COLO668 (cell line): ENCODE measurements around the gene VWA5B1.

ENCODE experiments used
- DNase-seq: peaks from one replicate; lab custom pipeline; 2025; ENCODE audit not compliant: unreplicated experiment; lab: John Stamatoyannopoulos, UW

VWA5B1 gene

GRCh38 chr1:20382711-20383110, 92.0 kb downstream of the VWA5B1 start:
- DNase-seq: no peak

GRCh38 chr1:20383631-20384030, 93.0 kb downstream of the VWA5B1 start:
- no peak for DNase-seq

GRCh38 chr1:20385630-20386029, 95.0 kb downstream of the VWA5B1 start:
- DNase-seq: no peak

GRCh38 chr1:20386323-20387081, 95.8 kb downstream of the VWA5B1 start:
- DNase-seq: no peak

- DNase-seq: no peak
Measured at GRCh38 chr1:20389571-20389970, 98.9 kb downstream of the VWA5B1 start.

GRCh38 chr1:20390589-20391331, 100.1 kb downstream of the VWA5B1 start:
- no peak for DNase-seq

- no peak for DNase-seq
Measured at GRCh38 chr1:20395255-20395654, 104.6 kb downstream of the VWA5B1 start.

- DNase-seq: no peak
Measured at GRCh38 chr1:20398744-20399143, 108.1 kb downstream of the VWA5B1 start.

- DNase-seq: no peak
Measured at GRCh38 chr1:20399196-20399595, 108.5 kb downstream of the VWA5B1 start.

- no peak for DNase-seq
Measured at GRCh38 chr1:20399606-20400180, 109.0 kb downstream of the VWA5B1 start.

- no peak for DNase-seq
Measured at GRCh38 chr1:20400341-20401177, 109.9 kb downstream of the VWA5B1 start.

- no peak for DNase-seq
Measured at GRCh38 chr1:20401405-20402010, 110.8 kb downstream of the VWA5B1 start.

GRCh38 chr1:20402585-20403422, 112.1 kb downstream of the VWA5B1 start:
- no peak for DNase-seq

GRCh38 chr1:20403423-20404145, 112.9 kb downstream of the VWA5B1 start:
- no peak for DNase-seq

- no peak for DNase-seq
Measured at GRCh38 chr1:20404466-20404865, 113.8 kb downstream of the VWA5B1 start.
